ENCODE measurements around the gene DSCAML1.

DSCAML1 gene

GRCh38 chr11:117796872-117797529 lies at the start of gene DSCAML1:
TSS of gene DSCAML1 (minus strand) at chr11:117797216. CDS start at chr11:117797079, 137 bp downstream.
- DNase-seq (ENCODE audit: low read depth in 2 of 2) = no peak

GRCh38 chr11:117843666-117844484 lies 46.9 kb upstream of the DSCAML1 start:
- DNase-seq (ENCODE audit: low read depth in 2 of 2) = peak; percentile 67 to 77

GRCh38 chr11:117842131-117842941 lies 45.3 kb upstream of the DSCAML1 start:
- DNase-seq (ENCODE audit: low read depth in 2 of 2) = no peak

GRCh38 chr11:117841551-117842031 lies 44.6 kb upstream of the DSCAML1 start:
- DNase-seq (ENCODE audit: low read depth in 2 of 2) = no peak

GRCh38 chr11:117840881-117841550 lies 44.0 kb upstream of the DSCAML1 start:
- no peak for DNase-seq (ENCODE audit: low read depth in 2 of 2)

GRCh38 chr11:117839936-117840813 lies 43.2 kb upstream of the DSCAML1 start:
- no peak for DNase-seq (ENCODE audit: low read depth in 2 of 2)

GRCh38 chr11:117839380-117839881 lies 42.4 kb upstream of the DSCAML1 start:
- DNase-seq (ENCODE audit: low read depth in 2 of 2) = no peak

- no peak for DNase-seq (ENCODE audit: low read depth in 2 of 2)
Measured at GRCh38 chr11:117838901-117839300, 41.9 kb upstream of the DSCAML1 start.

GRCh38 chr11:117837791-117838190 lies 40.8 kb upstream of the DSCAML1 start:
- DNase-seq (ENCODE audit: low read depth in 2 of 2) = no peak

GRCh38 chr11:117837070-117837776 lies 40.2 kb upstream of the DSCAML1 start:
- no peak for DNase-seq (ENCODE audit: low read depth in 2 of 2)

- no peak for DNase-seq (ENCODE audit: low read depth in 2 of 2)
Measured at GRCh38 chr11:117836077-117836960, 39.3 kb upstream of the DSCAML1 start.

- DNase-seq (ENCODE audit: low read depth in 2 of 2) = no peak
Measured at GRCh38 chr11:117835576-117835975, 38.6 kb upstream of the DSCAML1 start.

GRCh38 chr11:117834838-117835443 lies 37.9 kb upstream of the DSCAML1 start:
- no peak for DNase-seq (ENCODE audit: low read depth in 2 of 2)

GRCh38 chr11:117834068-117834810 lies 37.2 kb upstream of the DSCAML1 start:
- no peak for DNase-seq (ENCODE audit: low read depth in 2 of 2)

- DNase-seq (ENCODE audit: low read depth in 2 of 2) = no peak
Measured at GRCh38 chr11:117833401-117833891, 36.4 kb upstream of the DSCAML1 start.

GRCh38 chr11:117832511-117832910 lies 35.5 kb upstream of the DSCAML1 start:
- no peak for DNase-seq (ENCODE audit: low read depth in 2 of 2)

- no peak for DNase-seq (ENCODE audit: low read depth in 2 of 2)
Measured at GRCh38 chr11:117831661-117832415, 34.8 kb upstream of the DSCAML1 start.
